WTC11 (cell line): Measurements from ENCODE around the gene RRAD. TPM values are rescaled to one million over a fixed set of nuclear protein-coding genes. Genes with fewer than 3 reads are reported as not detected.

Experiments used
- ATAC-seq: fragments of 200-7000 bp; cut with Tn5 transposase; 2 replicates; pipeline ENCODE4 v1.10.0; 2021; ENCODE audit warnings: mild to moderate bottlenecking, moderate library complexity
- CTCF ChIA-PET: fragments of 300-600 bp; sonication (Branson Sonifier 250); formaldehyde crosslinking; loops from one replicate; lab custom pipeline; 2021; ENCODE audit warnings: antibody characterized with exemption; lab: Charles Lee
- POLR2A ChIA-PET: fragments of 350-600 bp; sonication (Branson Sonifier 250); formaldehyde crosslinking; loops from one replicate; lab custom pipeline; 2021; ENCODE audit warnings: antibody characterized with exemption; lab: Charles Lee
- DNase-seq: peaks from one replicate; pipeline ENCODE4 v3.0.0; 2021; ENCODE audit warnings: low spot score
- H3K27ac Mint-ChIP-seq: 2 replicates; pipeline ENCODE4 v1.8.0; 2021; ENCODE audit warnings: mixed read lengths
- H3K27me3 Mint-ChIP-seq: 2 replicates; pipeline ENCODE4 v1.8.0; 2021; ENCODE audit warnings: low read depth, mild to moderate bottlenecking, moderate library complexity, mixed read lengths
- H3K36me3 Mint-ChIP-seq: 2 replicates; pipeline ENCODE4 v1.8.0; 2021; ENCODE audit warnings: mixed read lengths
- H3K4me1 Mint-ChIP-seq: 2 replicates; pipeline ENCODE4 v1.8.0; 2022; ENCODE audit warnings: mixed read lengths
- H3K4me3 Mint-ChIP-seq: 2 replicates; pipeline ENCODE4 v1.8.0; 2021; ENCODE audit warnings: mild to moderate bottlenecking, moderate library complexity, mixed read lengths
- H3K9me3 Mint-ChIP-seq: 2 replicates; pipeline ENCODE4 v1.8.0; 2021; ENCODE audit warnings: mixed read lengths
- ATF1 ChIP-seq: sonication (generic); formaldehyde crosslinking; IDR thresholded peaks from 2 replicates; pipeline ENCODE4 v1.8.1; 2023; ENCODE audit warnings: mild to moderate bottlenecking, moderate library complexity, missing genetic modification reagents
- ESRRA ChIP-seq: sonication (generic); formaldehyde crosslinking; IDR thresholded peaks from 2 replicates; pipeline ENCODE4 v1.8.1; 2022; ENCODE audit warnings: mild to moderate bottlenecking, missing genetic modification reagents, borderline replicate concordance
- JAZF1 ChIP-seq: fragments of 250-450 bp; sonication (Bioruptor Pico); IDR thresholded peaks from 2 replicates; pipeline ENCODE4 v1.9.0; 2021; ENCODE audit warnings: moderate library complexity, mild to moderate bottlenecking, inconsistent platforms
- MYBL2 ChIP-seq: sonication (generic); formaldehyde crosslinking; IDR thresholded peaks from 2 replicates; pipeline ENCODE4 v1.8.1; 2023; ENCODE audit warnings: mild to moderate bottlenecking, moderate library complexity, missing genetic modification reagents
- NFATC4 ChIP-seq: fragments of 250-450 bp; sonication (Bioruptor Pico); IDR thresholded peaks from 2 replicates; pipeline ENCODE4 v1.9.0; 2021; ENCODE audit warnings: mild to moderate bottlenecking
- NR1H2 ChIP-seq: sonication (generic); formaldehyde crosslinking; IDR thresholded peaks from 2 replicates; pipeline ENCODE4 v1.9.0; 2021; ENCODE audit warnings: mild to moderate bottlenecking, moderate library complexity, missing genetic modification reagents
- SMAD4 ChIP-seq: sonication (generic); formaldehyde crosslinking; IDR thresholded peaks from 2 replicates; pipeline ENCODE4 v1.8.0; 2022; ENCODE audit warnings: mild to moderate bottlenecking, missing genetic modification reagents
- SP1 ChIP-seq: sonication (generic); formaldehyde crosslinking; conservative IDR thresholded peaks from 2 replicates; pipeline ENCODE4 v1.8.1; 2022; ENCODE audit warnings: missing genetic modification reagents
- ZNF121 ChIP-seq: sonication (generic); formaldehyde crosslinking; IDR thresholded peaks from 2 replicates; pipeline ENCODE4 v1.8.0; 2023; ENCODE audit warnings: missing genetic modification reagents
- ZNF138 ChIP-seq: sonication (generic); formaldehyde crosslinking; conservative IDR thresholded peaks from 2 replicates; pipeline ENCODE4 v1.8.1; 2022; ENCODE audit warnings: mild to moderate bottlenecking, moderate library complexity, missing genetic modification reagents
- total RNA-seq: library from RNA; stranded (reverse); gene quantifications from 3 replicates; pipeline ENCODE4 v1.2.3, GENCODE V29; 2021
- TF ChIP-seq, protein P1 (sequence below): fragments of 250-450 bp; sonication (Bioruptor Pico); IDR thresholded peaks from 2 replicates; pipeline ENCODE4 v1.8.0; 2021; ENCODE audit warnings: mild to moderate bottlenecking
- TF ChIP-seq, protein P2 (sequence below): sonication (generic); formaldehyde crosslinking; IDR thresholded peaks from 2 replicates; pipeline ENCODE4 v1.8.0; 2023; ENCODE audit warnings: mild to moderate bottlenecking, missing genetic modification reagents
- TF ChIP-seq, protein P3 (sequence below): sonication (generic); formaldehyde crosslinking; conservative IDR thresholded peaks from 2 replicates; pipeline ENCODE4 v1.8.1; 2023; ENCODE audit warnings: mild to moderate bottlenecking, low read depth, missing genetic modification reagents, moderate library complexity
- TF ChIP-seq, protein P4 (sequence below): sonication (generic); formaldehyde crosslinking; IDR thresholded peaks from 2 replicates; pipeline ENCODE4 v1.8.0; 2022; ENCODE audit warnings: missing genetic modification reagents
- TF ChIP-seq, protein P5 (sequence below): fragments of 200-600 bp; IDR thresholded peaks from 2 replicates; pipeline ENCODE4 v1.8.0; 2022; ENCODE audit warnings: antibody characterized with exemption
- TF ChIP-seq, protein P6 (sequence below): sonication (generic); formaldehyde crosslinking; IDR thresholded peaks from 2 replicates; pipeline ENCODE4 v1.8.0; 2022; ENCODE audit warnings: mild to moderate bottlenecking, missing genetic modification reagents

Gene RRAD
- total RNA-seq, 1 experiment from 2014 or later: 0.52 TPM

DNA sequence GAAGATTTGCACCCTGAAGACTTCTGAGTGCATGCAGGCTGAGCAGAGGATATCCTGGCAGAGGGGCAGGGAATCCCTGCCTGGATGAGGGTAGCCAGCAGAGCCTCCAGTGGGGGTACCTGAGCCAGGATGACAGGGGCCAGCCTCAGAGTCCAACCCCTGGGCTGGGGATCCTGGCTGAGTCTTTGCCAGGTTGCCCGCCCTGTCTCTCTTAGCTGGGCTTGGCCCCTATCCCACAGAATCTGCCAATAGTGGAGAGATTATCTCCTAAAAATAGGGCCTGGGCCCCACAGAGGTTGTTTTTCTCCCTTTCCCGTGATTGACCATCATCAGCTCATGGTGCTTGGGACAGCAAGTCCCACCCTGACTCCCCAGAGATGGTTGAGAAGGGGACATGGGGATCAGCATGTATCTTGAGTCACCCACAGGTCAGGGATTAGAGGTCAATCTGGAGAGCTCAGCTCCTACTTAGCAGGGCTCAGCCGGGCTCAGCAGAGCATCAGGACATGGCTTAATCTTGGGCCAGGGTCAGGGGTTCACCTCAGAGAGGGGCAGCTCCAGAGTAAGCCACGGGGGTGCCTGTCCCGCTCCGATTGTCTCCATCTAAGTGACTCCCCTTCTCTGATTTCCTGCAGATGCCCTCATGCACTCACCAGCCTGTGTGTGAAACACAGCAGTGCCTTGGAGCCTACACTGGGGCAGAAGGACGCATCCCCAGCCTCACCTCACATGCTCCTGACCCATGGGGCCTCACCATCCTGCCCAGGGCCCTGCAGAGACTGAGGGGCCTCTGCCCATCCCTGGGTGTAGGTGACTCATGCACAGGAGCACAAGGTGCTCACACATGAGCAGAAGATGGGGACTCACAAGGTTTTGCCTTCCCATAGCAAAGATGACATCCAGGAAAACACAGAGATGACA is 18.2 kb downstream of the RRAD start:
- Mint-ChIP-seq H3K4me3 (no peak overlapping the region), H3K4me1 (peaks cover 5% of the 10 kb centered on the region; the same call in 1 of the 2 replicates), H3K27ac (no peak overlapping the region), H3K27me3 (peaks cover 15% of the 10 kb centered on the region), H3K36me3 (no peaks in the 10 kb centered on the region), H3K9me3 (no peaks in the 10 kb centered on the region)
- TF ChIP-seq SMAD4 (CRISPR knock-in tag): no peak
- TF ChIP-seq, protein P1, sequence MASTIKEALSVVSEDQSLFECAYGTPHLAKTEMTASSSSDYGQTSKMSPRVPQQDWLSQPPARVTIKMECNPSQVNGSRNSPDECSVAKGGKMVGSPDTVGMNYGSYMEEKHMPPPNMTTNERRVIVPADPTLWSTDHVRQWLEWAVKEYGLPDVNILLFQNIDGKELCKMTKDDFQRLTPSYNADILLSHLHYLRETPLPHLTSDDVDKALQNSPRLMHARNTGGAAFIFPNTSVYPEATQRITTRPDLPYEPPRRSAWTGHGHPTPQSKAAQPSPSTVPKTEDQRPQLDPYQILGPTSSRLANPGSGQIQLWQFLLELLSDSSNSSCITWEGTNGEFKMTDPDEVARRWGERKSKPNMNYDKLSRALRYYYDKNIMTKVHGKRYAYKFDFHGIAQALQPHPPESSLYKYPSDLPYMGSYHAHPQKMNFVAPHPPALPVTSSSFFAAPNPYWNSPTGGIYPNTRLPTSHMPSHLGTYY (CRISPR knock-in tag): no peak
- TF ChIP-seq NR1H2 (CRISPR knock-in tag): no peak
- TF ChIP-seq, protein P2, sequence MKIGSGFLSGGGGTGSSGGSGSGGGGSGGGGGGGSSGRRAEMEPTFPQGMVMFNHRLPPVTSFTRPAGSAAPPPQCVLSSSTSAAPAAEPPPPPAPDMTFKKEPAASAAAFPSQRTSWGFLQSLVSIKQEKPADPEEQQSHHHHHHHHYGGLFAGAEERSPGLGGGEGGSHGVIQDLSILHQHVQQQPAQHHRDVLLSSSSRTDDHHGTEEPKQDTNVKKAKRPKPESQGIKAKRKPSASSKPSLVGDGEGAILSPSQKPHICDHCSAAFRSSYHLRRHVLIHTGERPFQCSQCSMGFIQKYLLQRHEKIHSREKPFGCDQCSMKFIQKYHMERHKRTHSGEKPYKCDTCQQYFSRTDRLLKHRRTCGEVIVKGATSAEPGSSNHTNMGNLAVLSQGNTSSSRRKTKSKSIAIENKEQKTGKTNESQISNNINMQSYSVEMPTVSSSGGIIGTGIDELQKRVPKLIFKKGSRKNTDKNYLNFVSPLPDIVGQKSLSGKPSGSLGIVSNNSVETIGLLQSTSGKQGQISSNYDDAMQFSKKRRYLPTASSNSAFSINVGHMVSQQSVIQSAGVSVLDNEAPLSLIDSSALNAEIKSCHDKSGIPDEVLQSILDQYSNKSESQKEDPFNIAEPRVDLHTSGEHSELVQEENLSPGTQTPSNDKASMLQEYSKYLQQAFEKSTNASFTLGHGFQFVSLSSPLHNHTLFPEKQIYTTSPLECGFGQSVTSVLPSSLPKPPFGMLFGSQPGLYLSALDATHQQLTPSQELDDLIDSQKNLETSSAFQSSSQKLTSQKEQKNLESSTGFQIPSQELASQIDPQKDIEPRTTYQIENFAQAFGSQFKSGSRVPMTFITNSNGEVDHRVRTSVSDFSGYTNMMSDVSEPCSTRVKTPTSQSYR: no peak
- TF ChIP-seq, protein P3, sequence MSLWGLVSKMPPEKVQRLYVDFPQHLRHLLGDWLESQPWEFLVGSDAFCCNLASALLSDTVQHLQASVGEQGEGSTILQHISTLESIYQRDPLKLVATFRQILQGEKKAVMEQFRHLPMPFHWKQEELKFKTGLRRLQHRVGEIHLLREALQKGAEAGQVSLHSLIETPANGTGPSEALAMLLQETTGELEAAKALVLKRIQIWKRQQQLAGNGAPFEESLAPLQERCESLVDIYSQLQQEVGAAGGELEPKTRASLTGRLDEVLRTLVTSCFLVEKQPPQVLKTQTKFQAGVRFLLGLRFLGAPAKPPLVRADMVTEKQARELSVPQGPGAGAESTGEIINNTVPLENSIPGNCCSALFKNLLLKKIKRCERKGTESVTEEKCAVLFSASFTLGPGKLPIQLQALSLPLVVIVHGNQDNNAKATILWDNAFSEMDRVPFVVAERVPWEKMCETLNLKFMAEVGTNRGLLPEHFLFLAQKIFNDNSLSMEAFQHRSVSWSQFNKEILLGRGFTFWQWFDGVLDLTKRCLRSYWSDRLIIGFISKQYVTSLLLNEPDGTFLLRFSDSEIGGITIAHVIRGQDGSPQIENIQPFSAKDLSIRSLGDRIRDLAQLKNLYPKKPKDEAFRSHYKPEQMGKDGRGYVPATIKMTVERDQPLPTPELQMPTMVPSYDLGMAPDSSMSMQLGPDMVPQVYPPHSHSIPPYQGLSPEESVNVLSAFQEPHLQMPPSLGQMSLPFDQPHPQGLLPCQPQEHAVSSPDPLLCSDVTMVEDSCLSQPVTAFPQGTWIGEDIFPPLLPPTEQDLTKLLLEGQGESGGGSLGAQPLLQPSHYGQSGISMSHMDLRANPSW (CRISPR knock-in tag): no peak
- no peak for TF ChIP-seq ZNF121 (CRISPR knock-in tag)
- TF ChIP-seq, protein P4, sequence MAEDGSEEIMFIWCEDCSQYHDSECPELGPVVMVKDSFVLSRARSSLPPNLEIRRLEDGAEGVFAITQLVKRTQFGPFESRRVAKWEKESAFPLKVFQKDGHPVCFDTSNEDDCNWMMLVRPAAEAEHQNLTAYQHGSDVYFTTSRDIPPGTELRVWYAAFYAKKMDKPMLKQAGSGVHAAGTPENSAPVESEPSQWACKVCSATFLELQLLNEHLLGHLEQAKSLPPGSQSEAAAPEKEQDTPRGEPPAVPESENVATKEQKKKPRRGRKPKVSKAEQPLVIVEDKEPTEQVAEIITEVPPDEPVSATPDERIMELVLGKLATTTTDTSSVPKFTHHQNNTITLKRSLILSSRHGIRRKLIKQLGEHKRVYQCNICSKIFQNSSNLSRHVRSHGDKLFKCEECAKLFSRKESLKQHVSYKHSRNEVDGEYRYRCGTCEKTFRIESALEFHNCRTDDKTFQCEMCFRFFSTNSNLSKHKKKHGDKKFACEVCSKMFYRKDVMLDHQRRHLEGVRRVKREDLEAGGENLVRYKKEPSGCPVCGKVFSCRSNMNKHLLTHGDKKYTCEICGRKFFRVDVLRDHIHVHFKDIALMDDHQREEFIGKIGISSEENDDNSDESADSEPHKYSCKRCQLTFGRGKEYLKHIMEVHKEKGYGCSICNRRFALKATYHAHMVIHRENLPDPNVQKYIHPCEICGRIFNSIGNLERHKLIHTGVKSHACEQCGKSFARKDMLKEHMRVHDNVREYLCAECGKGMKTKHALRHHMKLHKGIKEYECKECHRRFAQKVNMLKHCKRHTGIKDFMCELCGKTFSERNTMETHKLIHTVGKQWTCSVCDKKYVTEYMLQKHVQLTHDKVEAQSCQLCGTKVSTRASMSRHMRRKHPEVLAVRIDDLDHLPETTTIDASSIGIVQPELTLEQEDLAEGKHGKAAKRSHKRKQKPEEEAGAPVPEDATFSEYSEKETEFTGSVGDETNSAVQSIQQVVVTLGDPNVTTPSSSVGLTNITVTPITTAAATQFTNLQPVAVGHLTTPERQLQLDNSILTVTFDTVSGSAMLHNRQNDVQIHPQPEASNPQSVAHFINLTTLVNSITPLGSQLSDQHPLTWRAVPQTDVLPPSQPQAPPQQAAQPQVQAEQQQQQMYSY: no peak
- TF ChIP-seq ATF1 (CRISPR knock-in tag): no peak
- no peak for TF ChIP-seq SP1 (CRISPR knock-in tag)
- TF ChIP-seq, protein P5, sequence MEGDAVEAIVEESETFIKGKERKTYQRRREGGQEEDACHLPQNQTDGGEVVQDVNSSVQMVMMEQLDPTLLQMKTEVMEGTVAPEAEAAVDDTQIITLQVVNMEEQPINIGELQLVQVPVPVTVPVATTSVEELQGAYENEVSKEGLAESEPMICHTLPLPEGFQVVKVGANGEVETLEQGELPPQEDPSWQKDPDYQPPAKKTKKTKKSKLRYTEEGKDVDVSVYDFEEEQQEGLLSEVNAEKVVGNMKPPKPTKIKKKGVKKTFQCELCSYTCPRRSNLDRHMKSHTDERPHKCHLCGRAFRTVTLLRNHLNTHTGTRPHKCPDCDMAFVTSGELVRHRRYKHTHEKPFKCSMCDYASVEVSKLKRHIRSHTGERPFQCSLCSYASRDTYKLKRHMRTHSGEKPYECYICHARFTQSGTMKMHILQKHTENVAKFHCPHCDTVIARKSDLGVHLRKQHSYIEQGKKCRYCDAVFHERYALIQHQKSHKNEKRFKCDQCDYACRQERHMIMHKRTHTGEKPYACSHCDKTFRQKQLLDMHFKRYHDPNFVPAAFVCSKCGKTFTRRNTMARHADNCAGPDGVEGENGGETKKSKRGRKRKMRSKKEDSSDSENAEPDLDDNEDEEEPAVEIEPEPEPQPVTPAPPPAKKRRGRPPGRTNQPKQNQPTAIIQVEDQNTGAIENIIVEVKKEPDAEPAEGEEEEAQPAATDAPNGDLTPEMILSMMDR: no peak
- no peak for TF ChIP-seq JAZF1
- TF ChIP-seq MYBL2 (CRISPR knock-in tag): no peak
- no peak for TF ChIP-seq ESRRA (CRISPR knock-in tag)
- no peak for TF ChIP-seq ZNF138 (CRISPR knock-in tag)
- no peak for TF ChIP-seq NFATC4 (CRISPR knock-in tag)
- TF ChIP-seq, protein P6, sequence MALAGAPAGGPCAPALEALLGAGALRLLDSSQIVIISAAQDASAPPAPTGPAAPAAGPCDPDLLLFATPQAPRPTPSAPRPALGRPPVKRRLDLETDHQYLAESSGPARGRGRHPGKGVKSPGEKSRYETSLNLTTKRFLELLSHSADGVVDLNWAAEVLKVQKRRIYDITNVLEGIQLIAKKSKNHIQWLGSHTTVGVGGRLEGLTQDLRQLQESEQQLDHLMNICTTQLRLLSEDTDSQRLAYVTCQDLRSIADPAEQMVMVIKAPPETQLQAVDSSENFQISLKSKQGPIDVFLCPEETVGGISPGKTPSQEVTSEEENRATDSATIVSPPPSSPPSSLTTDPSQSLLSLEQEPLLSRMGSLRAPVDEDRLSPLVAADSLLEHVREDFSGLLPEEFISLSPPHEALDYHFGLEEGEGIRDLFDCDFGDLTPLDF: no peak
- ATAC-seq (no peak), DNase-seq (no peak)
- POLR2A ChIA-PET: no interaction called here
- CTCF ChIA-PET: interaction anchor here (0.9 to 5.4 kb wide), 4 partner anchors 12 to 58 kb away, joined by 3 to 57 read pairs (median 10); partner anchors contain the start of gene RRAD
